Loucy (cell line): ENCODE data around the gene ARSG.

Experiments used
- H2AFZ ChIP-seq: fragments of 200-600 bp; sonication (generic); 2 replicates; pipeline ENCODE4 v1.6.0; 2016; ENCODE audit warnings: antibody characterized with exemption, mild to moderate bottlenecking, low read length, moderate library complexity
- H3F3A ChIP-seq: fragments of 200-600 bp; 2 replicates; pipeline ENCODE4 v1.6.0; 2016; ENCODE audit warnings: antibody characterized with exemption, low read depth, mild to moderate bottlenecking
- H3K27me3 ChIP-seq: fragments of 200-600 bp; sonication (generic); 2 replicates; pipeline ENCODE4 v1.6.1; 2014; ENCODE audit warnings: low read length, mild to moderate bottlenecking; ENCODE audit not compliant: insufficient read depth, poor library complexity, severe bottlenecking
- H3K36me3 ChIP-seq: fragments of 200-600 bp; sonication (generic); 2 replicates; pipeline ENCODE4 v1.6.1; 2016; ENCODE audit warnings: low read length; ENCODE audit not compliant: insufficient read depth
- H3K4me1 ChIP-seq: fragments of 200-600 bp; sonication (generic); 2 replicates; pipeline ENCODE4 v1.5.1; 2014; ENCODE audit warnings: low read length, mild to moderate bottlenecking; ENCODE audit not compliant: insufficient read depth, poor library complexity, severe bottlenecking
- H3K4me2 ChIP-seq: fragments of 200-600 bp; sonication (generic); 2 replicates; pipeline ENCODE4 v1.6.0; 2014; ENCODE audit warnings: antibody characterized with exemption, low read length, low read depth, mild to moderate bottlenecking; ENCODE audit not compliant: poor library complexity, severe bottlenecking
- H3K4me3 ChIP-seq: fragments of 200-600 bp; sonication (generic); 2 replicates; pipeline ENCODE4 v1.5.1; 2014; ENCODE audit warnings: low read length, mild to moderate bottlenecking, mixed read lengths; ENCODE audit not compliant: poor library complexity, severe bottlenecking
- H3K79me2 ChIP-seq: fragments of 200-600 bp; sonication (generic); 2 replicates; pipeline ENCODE4 v1.6.1; 2014; ENCODE audit warnings: low read length; ENCODE audit not compliant: insufficient read depth
- H3K9ac ChIP-seq: fragments of 200-600 bp; sonication (generic); 2 replicates; pipeline ENCODE4 v1.6.0; 2014; ENCODE audit warnings: mild to moderate bottlenecking, low read depth, low read length, moderate library complexity; ENCODE audit not compliant: poor library complexity, severe bottlenecking
- H3K9me2 ChIP-seq: fragments of 200-600 bp; sonication (generic); replicated peaks from 2 replicates; pipeline ENCODE4 v1.6.1; 2016; ENCODE audit warnings: low read depth, low read length, mixed read lengths
- H3K9me3 ChIP-seq: fragments of 200-600 bp; sonication (generic); 2 replicates; pipeline ENCODE4 v1.6.1; 2014; ENCODE audit warnings: mild to moderate bottlenecking, antibody characterized with exemption, low read length, low read depth; ENCODE audit not compliant: insufficient read depth
- H4K20me1 ChIP-seq: fragments of 200-600 bp; sonication (generic); 2 replicates; pipeline ENCODE4 v1.6.0; 2014; ENCODE audit warnings: antibody characterized with exemption, low read length, mild to moderate bottlenecking; ENCODE audit not compliant: insufficient read depth, poor library complexity, severe bottlenecking
- EZH2phosphoT487 ChIP-seq: fragments of 200-600 bp; IDR thresholded peaks from 2 replicates; pipeline ENCODE4 v1.6.1; 2018; ENCODE audit warnings: antibody characterized with exemption, mild to moderate bottlenecking, moderate library complexity, borderline replicate concordance
- TF ChIP-seq, protein P1 (sequence below): fragments of 200-600 bp; sonication (generic); conservative IDR thresholded peaks from 2 replicates; pipeline ENCODE4 v1.5.1; 2014; ENCODE audit warnings: mild to moderate bottlenecking, antibody characterized with exemption, low read length

Gene ARSG

GRCh38 chr17:68359791-68360535 lies 68.7 kb downstream of the ARSG start:
- Histone ChIP-seq H2AFZ (no peak overlapping the region), H3K9me3 (no peaks in the 10 kb centered on the region), H3K36me3 (no peaks in the 10 kb centered on the region), H3K4me2 (no peak overlapping the region), H3K79me2 (no peaks in the 10 kb centered on the region), H3F3A (peaks cover 4% of the 10 kb centered on the region), H3K4me1 (peaks cover 29% of the 10 kb centered on the region), H3K4me3 (no peak overlapping the region), H3K27me3 (no peaks in the 10 kb centered on the region), H3K9ac (no peak overlapping the region), H4K20me1 (no peaks in the 10 kb centered on the region), H3K9me2 (no peaks in the 10 kb centered on the region)
- TF ChIP-seq, protein P1, sequence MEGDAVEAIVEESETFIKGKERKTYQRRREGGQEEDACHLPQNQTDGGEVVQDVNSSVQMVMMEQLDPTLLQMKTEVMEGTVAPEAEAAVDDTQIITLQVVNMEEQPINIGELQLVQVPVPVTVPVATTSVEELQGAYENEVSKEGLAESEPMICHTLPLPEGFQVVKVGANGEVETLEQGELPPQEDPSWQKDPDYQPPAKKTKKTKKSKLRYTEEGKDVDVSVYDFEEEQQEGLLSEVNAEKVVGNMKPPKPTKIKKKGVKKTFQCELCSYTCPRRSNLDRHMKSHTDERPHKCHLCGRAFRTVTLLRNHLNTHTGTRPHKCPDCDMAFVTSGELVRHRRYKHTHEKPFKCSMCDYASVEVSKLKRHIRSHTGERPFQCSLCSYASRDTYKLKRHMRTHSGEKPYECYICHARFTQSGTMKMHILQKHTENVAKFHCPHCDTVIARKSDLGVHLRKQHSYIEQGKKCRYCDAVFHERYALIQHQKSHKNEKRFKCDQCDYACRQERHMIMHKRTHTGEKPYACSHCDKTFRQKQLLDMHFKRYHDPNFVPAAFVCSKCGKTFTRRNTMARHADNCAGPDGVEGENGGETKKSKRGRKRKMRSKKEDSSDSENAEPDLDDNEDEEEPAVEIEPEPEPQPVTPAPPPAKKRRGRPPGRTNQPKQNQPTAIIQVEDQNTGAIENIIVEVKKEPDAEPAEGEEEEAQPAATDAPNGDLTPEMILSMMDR: no peak
- no peak for TF ChIP-seq EZH2phosphoT487

DNA sequence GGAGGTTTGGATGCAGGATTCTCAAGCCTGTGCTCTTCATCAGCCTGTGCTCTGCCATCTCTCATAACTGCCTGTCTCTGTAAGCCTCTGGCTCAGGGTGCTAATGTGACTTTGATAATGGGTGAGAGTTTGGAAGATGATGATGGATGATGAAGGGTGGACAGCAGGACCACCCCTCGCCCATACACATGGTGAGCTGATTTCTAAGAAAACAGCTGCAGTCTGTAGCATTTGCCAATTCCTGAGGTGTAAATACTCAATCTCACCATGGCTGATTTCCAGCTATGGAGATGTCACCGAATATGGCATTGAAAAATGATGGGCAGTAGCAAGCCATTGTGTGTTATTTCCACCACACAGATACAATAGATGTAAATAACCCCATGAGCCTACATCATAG lies 74.2 kb downstream of the ARSG start:
- Histone ChIP-seq H3F3A (no peaks in the 10 kb centered on the region), H3K27me3 (no peaks in the 10 kb centered on the region), H4K20me1 (no peaks in the 10 kb centered on the region), H3K4me3 (no peak overlapping the region), H2AFZ (no peak overlapping the region), H3K9ac (no peak overlapping the region), H3K79me2 (no peaks in the 10 kb centered on the region), H3K4me1 (no peaks in the 10 kb centered on the region), H3K36me3 (no peaks in the 10 kb centered on the region), H3K4me2 (no peak overlapping the region), H3K9me2 (no peaks in the 10 kb centered on the region), H3K9me3 (no peaks in the 10 kb centered on the region)
- TF ChIP-seq, protein P1: no peak
- TF ChIP-seq EZH2phosphoT487: no peak

- H3K27me3 ChIP-seq: no peaks in the 10 kb centered on the region
- H3K79me2 ChIP-seq: no peaks in the 10 kb centered on the region
- no peaks in the 10 kb centered on the region for H3K4me1 ChIP-seq
- no peak overlapping the region for H2AFZ ChIP-seq
- H4K20me1 ChIP-seq: no peaks in the 10 kb centered on the region
- H3K4me2 ChIP-seq: no peak overlapping the region
- H3K36me3 ChIP-seq: no peaks in the 10 kb centered on the region
- no peaks in the 10 kb centered on the region for H3K9me3 ChIP-seq
- no peaks in the 10 kb centered on the region for H3K9me2 ChIP-seq
- no peak for TF ChIP-seq EZH2phosphoT487
- TF ChIP-seq, protein P1: no peak
- no peak overlapping the region for H3K9ac ChIP-seq
- H3F3A ChIP-seq: no peaks in the 10 kb centered on the region
- H3K4me3 ChIP-seq: no peak overlapping the region
These were observed 77.1 kb downstream of the ARSG start for GRCh38 chr17:68368387-68368786.
